Transverse colon (tissue), 4 donors: ENCODE data around the gene GNB1L. TPM values are rescaled to one million over a fixed set of nuclear protein-coding genes. Genes with fewer than 3 reads are reported as not detected.

Experiments used
- DNase-seq: peaks from one replicate; pipeline ENCODE4 v3.0.0-alpha.2; 2019
- H3K27ac ChIP-seq, 4 donors: fragments of 200-600 bp; sonication (generic); 2 replicates each; pipeline ENCODE4 v1.5.1; 2016 to 2018; ENCODE audit warnings: inconsistent platforms in 4 of 4
- H3K27me3 ChIP-seq: fragments of 200-600 bp; sonication (generic); 2 replicates; pipeline ENCODE4 v1.5.1; 2017; ENCODE audit warnings: inconsistent platforms
- H3K36me3 ChIP-seq, 4 donors: fragments of 200-600 bp; sonication (generic); 2 replicates each; pipeline ENCODE4 v1.5.1; 2017 to 2019; ENCODE audit warnings: inconsistent platforms in 4 of 4
- H3K4me1 ChIP-seq, 4 donors: fragments of 200-600 bp; sonication (generic); 2 replicates each; pipeline ENCODE4 v1.5.1; 2017 to 2020; ENCODE audit warnings: inconsistent platforms in 4 of 4
- H3K4me3 ChIP-seq, 4 donors: fragments of 200-600 bp; sonication (generic); 1 replicate in 1 of 4; 2 replicates in 3 of 4; pipeline versions ENCODE4 v1.5.1 to v1.6.1; 2017 to 2019; ENCODE audit warnings: inconsistent platforms in 4 of 4
- H3K9me3 ChIP-seq, 2 donors: fragments of 200-600 bp; sonication (generic); 2 replicates each; pipeline ENCODE4 v1.5.1; 2017 to 2019; ENCODE audit warnings: inconsistent platforms in 2 of 2
- CTCF ChIP-seq, 5 experiments: fragments of 200-600 bp in 3 of 5; fragments of 450-650 bp in 2 of 5; sonication (generic) in 3 of 5; IDR thresholded peaks; 1 replicate in 2 of 5; 2 replicates in 3 of 5; pipeline ENCODE4 v1.5.1; 2016 to 2017; ENCODE audit warnings: antibody characterized with exemption in 5 of 5, inconsistent platforms in 3 of 5, mild to moderate bottlenecking in 2 of 5, moderate library complexity in 1 of 5
- EP300 ChIP-seq: sonication (generic); formaldehyde crosslinking; IDR thresholded peaks from one replicate; pipeline ENCODE4 v1.6.1; 2017; ENCODE audit warnings: antibody characterized with exemption, low read depth
- POLR2A ChIP-seq: fragments of 450-650 bp; IDR thresholded peaks from one replicate; pipeline ENCODE4 v1.6.1; 2016; ENCODE audit warnings: antibody characterized with exemption, mild to moderate bottlenecking, moderate library complexity
- POLR2AphosphoS5 ChIP-seq, 3 donors: sonication (generic); formaldehyde crosslinking; IDR thresholded peaks; one replicate each; pipeline ENCODE4 v1.6.1; 2016; ENCODE audit warnings: antibody characterized with exemption in 3 of 3
- WGBS, 2 donors: methylation state at CpG; one replicate each; pipeline ENCODE4 v1.1.5; 2018; ENCODE audit warnings: low coverage in 1 of 2; 5-methylcytosine and 5-hydroxymethylcytosine counted together
- in situ Hi-C, 4 donors: fragments of 200-750 bp; cut with MboI; loops; one replicate each; pipeline versions ENCODE4 v1.15.0 to v1.15.1; 2017; ENCODE audit warnings: low sequenced_read_pairs in 3 of 4, low pct_ligation_motif_present in 1 of 4, low pct_unique_long_range_greater_than_20kb in 1 of 4
- intact Hi-C: fragments of 100-400 bp; cut with DNase I; formaldehyde crosslinking; loops from one replicate; pipeline ENCODE4 v1.15.1; 2023; ENCODE audit warnings: low total_unique reads
- total RNA-seq, 4 donors: library from RNA; depleted of rRNA; stranded (reverse); fragments of >200 nt; gene quantifications; one replicate each; pipeline ENCODE4 v1.1.0, GENCODE V29; 2016

The GNB1L gene
- total RNA-seq, 4 donors from 2014 or later = 0.80 to 4.8 (median 2.8) TPM

- H3K27me3 ChIP-seq = no peaks in the 10 kb centered on the region
- 89 to 94% methylated on average over 3 to 14 of the region's 14 CpGs for WGBS, 2 donors
- in situ Hi-C loops = no loop called here
- intact Hi-C loops = no loop called here
- no peak for DNase-seq
- H3K27ac ChIP-seq = no peak overlapping the region
- H3K4me1 ChIP-seq = no peaks in the 10 kb centered on the region
- no peaks in the 10 kb centered on the region for H3K9me3 ChIP-seq
- no peak overlapping the region for H3K4me3 ChIP-seq
- no peak for TF ChIP-seq EP300
- TF ChIP-seq POLR2A = no peak
- TF ChIP-seq CTCF (IDR thresholded peaks at IDR 0.05) = no peak
- no peak for TF ChIP-seq POLR2AphosphoS5 (IDR thresholded peaks at IDR 0.05)
- no peaks in the 10 kb centered on the region for H3K36me3 ChIP-seq
These were observed 38.1 kb downstream of the GNB1L start for GRCh38 chr22:19816372-19817119.

- H3K9me3 ChIP-seq = no peaks in the 10 kb centered on the region
- TF ChIP-seq POLR2A (no peak), POLR2AphosphoS5 (IDR thresholded peaks at IDR 0.05) (no peak), CTCF (IDR thresholded peaks at IDR 0.05) (no peak), EP300 (no peak)
- intact Hi-C loops (no loop called here), in situ Hi-C loops (no loop called here)
- H3K27ac ChIP-seq = no peak overlapping the region
- no peaks in the 10 kb centered on the region for H3K4me1 ChIP-seq
- no peaks in the 10 kb centered on the region for H3K27me3 ChIP-seq
- H3K36me3 ChIP-seq = no peaks in the 10 kb centered on the region
- WGBS, 2 donors = 89 to 93% methylated on average over 5 to 16 of the region's 16 CpGs
- no peak for DNase-seq
- H3K4me3 ChIP-seq = no peak overlapping the region
These were observed 38.8 kb downstream of the GNB1L start for GRCh38 chr22:19815823-19816290.

GRCh38 chr22:19815093-19815822 lies 39.4 kb downstream of the GNB1L start:
- DNase-seq = no peak
- Histone ChIP-seq H3K36me3 (no peaks in the 10 kb centered on the region), H3K4me1 (no peaks in the 10 kb centered on the region), H3K27ac (no peak overlapping the region), H3K4me3 (no peak overlapping the region), H3K27me3 (no peaks in the 10 kb centered on the region), H3K9me3 (no peaks in the 10 kb centered on the region)
- intact Hi-C loops (no loop called here), in situ Hi-C loops (no loop called here)
- WGBS, 2 donors = 93% methylated on average over 18 of the region's 18 CpGs; no CpG with 5 or more reads in 1 of the 2 donors
- no peak for TF ChIP-seq POLR2AphosphoS5 (IDR thresholded peaks at IDR 0.05)
- no peak for TF ChIP-seq POLR2A
- no peak for TF ChIP-seq EP300

- 80 to 92% methylated on average over 3 to 5 of the region's 5 CpGs for WGBS, 2 donors
These were observed 40.2 kb downstream of the GNB1L start for GRCh38 chr22:19814428-19814827.

More at GRCh38 chr22:19814428-19814827, 40.2 kb downstream of the GNB1L start:
- in situ Hi-C loops (no loop called here), intact Hi-C loops (no loop called here)
- Histone ChIP-seq H3K4me1 (no peaks in the 10 kb centered on the region), H3K36me3 (no peaks in the 10 kb centered on the region), H3K27me3 (no peaks in the 10 kb centered on the region), H3K9me3 (no peaks in the 10 kb centered on the region), H3K4me3 (no peak overlapping the region), H3K27ac (no peak overlapping the region)
- TF ChIP-seq CTCF (IDR thresholded peaks at IDR 0.05) = no peak
- TF ChIP-seq EP300 = no peak
- TF ChIP-seq POLR2AphosphoS5 (IDR thresholded peaks at IDR 0.05) = no peak
- TF ChIP-seq POLR2A = no peak
- DNase-seq = no peak
